Right atrium auricular region (tissue), 2 donors: ENCODE measurements around the gene PCED1A. TPM values are rescaled to one million over a fixed set of nuclear protein-coding genes. Genes with fewer than 3 reads are reported as not detected.

Experiments
- DNase-seq: peaks from one replicate; pipeline ENCODE4 v3.0.0-alpha.2; 2019; ENCODE audit warnings: low spot score
- H3K27ac ChIP-seq, 2 donors: fragments of 200-600 bp; sonication (generic); 1 replicate in 1 of 2; 2 replicates in 1 of 2; pipeline ENCODE4 v1.5.1; 2016 to 2019
- H3K27me3 ChIP-seq, 2 donors: fragments of 200-600 bp; sonication (generic); one replicate each; pipeline versions ENCODE4 v1.5.1 to v1.6.0; 2017 to 2019
- H3K36me3 ChIP-seq: fragments of 200-600 bp; sonication (generic); one replicate; pipeline ENCODE4 v1.5.1; 2016
- H3K4me1 ChIP-seq, 2 donors: fragments of 200-600 bp; sonication (generic); one replicate each; pipeline versions ENCODE4 v1.5.1 to v1.6.0; 2017 to 2019
- H3K4me3 ChIP-seq, 2 donors: fragments of 200-600 bp; sonication (generic); 1 replicate in 1 of 2; 2 replicates in 1 of 2; pipeline ENCODE4 v1.5.1; 2017 to 2019; ENCODE audit warnings: mild to moderate bottlenecking in 1 of 2, moderate library complexity in 1 of 2
- H3K9me3 ChIP-seq, 2 donors: fragments of 200-600 bp; sonication (generic); one replicate each; pipeline ENCODE4 v1.5.1; 2019
- CTCF ChIP-seq, 2 donors: fragments of 200-600 bp; sonication (generic); IDR thresholded peaks; one replicate each; pipeline ENCODE4 v1.5.1; 2019; ENCODE audit warnings: antibody characterized with exemption in 2 of 2
- total RNA-seq, 2 donors: library from RNA; depleted of rRNA; stranded (reverse); fragments of >200 nt; gene quantifications; one replicate each; pipeline ENCODE4 v1.1.0, GENCODE V29; 2016

PCED1A gene
- total RNA-seq, 2 donors from 2014 or later: 8.3 to 10.0 TPM

- H3K27me3 ChIP-seq: peaks cover 6 to 16% of the 10 kb centered on the region in 2 donors
Observed at GRCh38 chr20:2804852-2805688, 35.4 kb downstream of the PCED1A start.

DNA sequence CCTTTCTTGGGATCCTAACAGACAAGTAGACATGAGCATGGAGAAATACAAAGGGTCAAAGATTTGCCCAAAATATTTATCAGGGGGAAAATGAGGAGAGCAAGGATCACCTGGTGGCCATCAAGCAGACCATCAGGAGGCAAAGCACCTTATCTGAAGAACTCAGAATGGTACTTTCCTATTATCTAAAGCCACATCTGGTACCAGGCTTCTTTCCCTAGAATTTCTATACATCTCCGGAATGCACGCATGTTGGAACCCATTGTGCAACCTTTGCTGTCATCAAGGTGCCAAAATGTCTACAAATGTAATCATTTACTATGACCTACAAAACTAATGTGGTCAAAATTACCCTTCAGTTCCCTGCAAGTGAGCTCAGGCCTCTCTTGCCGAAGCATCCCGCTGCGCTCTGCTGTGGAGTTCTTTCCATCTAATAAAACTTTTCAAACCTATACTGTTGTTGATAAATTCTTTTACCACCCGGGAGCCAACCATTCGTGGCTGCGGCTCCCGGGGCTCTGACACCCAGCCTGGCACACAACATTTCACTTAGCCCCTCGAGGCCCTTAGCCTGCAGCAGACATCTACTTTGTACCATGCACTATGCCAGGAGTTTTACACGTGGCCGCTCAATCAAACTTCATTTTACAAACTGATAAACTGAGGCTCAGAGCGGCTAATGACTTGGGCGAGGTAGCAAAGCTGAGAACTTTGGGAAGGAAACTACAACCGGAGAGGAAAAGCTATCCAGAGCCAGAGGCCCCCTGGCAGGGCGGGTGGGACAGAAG, 36.2 kb downstream of the PCED1A start:
- Histone ChIP-seq H3K27ac (no peak overlapping the region), H3K27me3 (peaks cover 6 to 16% of the 10 kb centered on the region in 2 donors), H3K9me3 (no peaks in the 10 kb centered on the region), H3K36me3 (no peaks in the 10 kb centered on the region), H3K4me3 (no peak overlapping the region), H3K4me1 (peaks cover 0 to 20% of the 10 kb centered on the region in 2 donors)
- no peak for DNase-seq
- no peak for TF ChIP-seq CTCF (IDR thresholded peaks at IDR 0.05)

More at GRCh38 chr20:2804852-2805688, 35.4 kb downstream of the PCED1A start:
- Histone ChIP-seq H3K36me3 (no peaks in the 10 kb centered on the region), H3K27ac (no peak overlapping the region), H3K4me1 (peaks cover 0 to 13% of the 10 kb centered on the region in 2 donors), H3K9me3 (no peaks in the 10 kb centered on the region), H3K4me3 (no peak overlapping the region)
- no peak for TF ChIP-seq CTCF (IDR thresholded peaks at IDR 0.05)
- DNase-seq: no peak

DNA sequence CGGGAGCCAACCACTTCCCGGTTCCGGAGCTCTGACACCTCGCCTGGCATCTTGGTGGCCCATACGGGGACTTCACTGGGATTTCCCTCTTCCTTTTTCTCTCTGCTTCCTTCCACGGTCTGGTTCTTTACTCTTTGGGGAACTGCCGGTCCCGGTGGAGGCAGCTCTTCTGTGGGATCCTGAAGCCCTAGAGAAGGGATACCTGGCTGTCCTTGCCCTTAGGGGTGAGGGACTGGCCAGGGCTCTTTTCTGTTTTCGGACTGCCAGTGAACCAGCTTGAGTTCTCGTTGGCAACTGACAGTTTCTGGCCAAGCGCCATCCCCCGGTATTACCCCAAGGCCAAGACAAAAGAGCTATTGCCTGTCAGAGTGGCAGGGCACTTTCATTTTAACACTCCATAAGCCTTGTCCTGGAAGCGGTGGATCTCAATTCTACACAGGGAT, 39.1 kb downstream of the PCED1A start:
- Histone ChIP-seq H3K27me3 (peaks cover under 1 to 16% of the 10 kb centered on the region in 2 donors), H3K27ac (no peak overlapping the region), H3K4me1 (peaks cover 0 to 20% of the 10 kb centered on the region in 2 donors), H3K36me3 (no peaks in the 10 kb centered on the region), H3K4me3 (no peak overlapping the region), H3K9me3 (no peaks in the 10 kb centered on the region)
- no peak for DNase-seq
- TF ChIP-seq CTCF (IDR thresholded peaks at IDR 0.05): no peak

DNA sequence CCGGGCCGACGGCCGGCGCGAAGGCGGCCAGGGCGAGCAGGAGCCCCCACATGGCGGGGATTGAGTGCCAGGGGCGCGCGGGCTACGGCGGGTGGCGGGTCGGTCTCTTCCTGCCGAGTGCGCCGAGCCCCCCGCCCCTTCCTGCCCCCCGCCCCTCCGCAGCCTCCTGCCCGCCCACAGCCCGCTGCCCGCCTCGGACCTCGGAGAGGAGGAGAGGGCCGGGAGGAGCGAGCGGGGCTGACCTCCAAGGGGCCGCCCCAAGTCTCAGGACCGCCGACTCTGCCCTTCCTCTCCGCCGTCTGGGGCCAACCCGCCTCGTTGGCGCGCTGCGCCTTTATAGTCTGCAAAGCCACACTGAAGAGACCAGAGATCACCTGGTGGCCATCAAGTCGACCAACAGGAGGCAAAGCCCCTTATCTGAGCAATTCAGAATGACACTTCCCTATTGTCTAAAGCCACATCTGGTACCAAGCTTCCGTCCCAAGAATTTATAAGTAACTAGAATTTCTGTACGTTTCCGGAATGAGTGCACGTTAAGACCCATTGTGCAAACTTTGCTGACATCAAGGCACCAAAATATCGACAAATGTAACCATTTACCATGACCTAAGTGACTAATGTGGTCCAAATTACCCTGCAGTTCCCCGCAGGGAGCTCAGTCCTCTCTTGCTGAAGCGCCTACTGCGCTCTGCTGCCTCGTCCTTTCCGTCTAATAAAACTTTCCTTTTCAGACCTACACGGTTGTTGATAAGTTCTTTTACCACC, 39.8 kb downstream of the PCED1A start, which contains the start of gene CPXM1:
Gene CPXM1, minus strand, starts transcription at position 107 of the 765 bp plus-strand sequence. Its CDS starts 55 bp downstream, at position 52.
- no peak for DNase-seq
- peaks cover 0 to 12% of the 10 kb centered on the region in 2 donors for H3K27me3 ChIP-seq

More for the DNA sequence above, 39.8 kb downstream of the PCED1A start, which contains the start of gene CPXM1:
- H3K4me3 ChIP-seq: peak within 1 kb of the TSS in 1 of 2 donors; percentile 44
- no peaks in the 10 kb centered on the region for H3K36me3 ChIP-seq
- peaks cover 0 to 20% of the 10 kb centered on the region in 2 donors for H3K4me1 ChIP-seq
- H3K9me3 ChIP-seq: no peaks in the 10 kb centered on the region
- no peak for TF ChIP-seq CTCF (IDR thresholded peaks at IDR 0.05)
- no peak within 1 kb of the TSS for H3K27ac ChIP-seq
